Activated CD8-positive, alpha-beta memory T cell treated with anti-CD3 and anti-CD28 coated beads, Interleukin-2, amount 10 ng/mL, durations not matched to agents 7 days and 5 days (primary cell): ENCODE measurements around the gene GNB1L. TPM values are rescaled to one million over a fixed set of nuclear protein-coding genes. Genes with fewer than 3 reads are reported as not detected.
A peak's percentile ranks its signal among the peaks of the same experiment; 100 is the strongest.
"Not testable (repeated sequence)": the region's sequence is repeated elsewhere in the genome, so short reads cannot be mapped to it uniquely, and the experiment has no call there.

Experiments used
- ATAC-seq: fragments of 150-1000 bp; cut with Tn5 transposase; one replicate; pipeline ENCODE4 v1.10.0; 2021; ENCODE audit warnings: moderate library complexity
- CTCF ChIA-PET: fragments of 350-600 bp; sonication (Branson Sonifier 250); formaldehyde crosslinking; loops from one replicate; lab custom pipeline; 2021; ENCODE audit warnings: antibody characterized with exemption; lab: Charles Lee
- DNase-seq: peaks from one replicate; pipeline ENCODE4 v3.0.0-alpha.2; 2020
- H3K27ac Mint-ChIP-seq: one replicate; pipeline ENCODE4 v1.8.0; 2021; ENCODE audit warnings: mild to moderate bottlenecking, mixed read lengths
- H3K27me3 Mint-ChIP-seq: one replicate; pipeline ENCODE4 v1.8.0; 2021; ENCODE audit warnings: mixed read lengths
- H3K36me3 Mint-ChIP-seq: one replicate; pipeline ENCODE4 v1.8.0; 2021; ENCODE audit warnings: mild to moderate bottlenecking, mixed read lengths
- H3K4me1 Mint-ChIP-seq: one replicate; pipeline ENCODE4 v1.8.0; 2021; ENCODE audit warnings: mixed read lengths
- H3K4me3 Mint-ChIP-seq: one replicate; pipeline ENCODE4 v1.8.0; 2021; ENCODE audit warnings: mild to moderate bottlenecking, moderate library complexity, mixed read lengths
- H3K9me3 Mint-ChIP-seq: one replicate; pipeline ENCODE4 v1.8.0; 2022; ENCODE audit warnings: low read depth, mixed read lengths
- total RNA-seq, 2 experiments: library from RNA; stranded (reverse); gene quantifications; one replicate each; pipeline ENCODE4 v1.2.3, GENCODE V29; 2021

GNB1L gene
- total RNA-seq, 2 experiments from 2014 or later: 13.7 to 14.7 TPM

- ATAC-seq (no peak), DNase-seq (no peak)
- H3K9me3 Mint-ChIP-seq: no peaks in the 10 kb centered on the region
- no peaks in the 10 kb centered on the region for H3K27me3 Mint-ChIP-seq
- peaks cover 1% of the 10 kb centered on the region for H3K36me3 Mint-ChIP-seq
- H3K4me1 Mint-ChIP-seq: peaks cover 4% of the 10 kb centered on the region
- H3K4me3 Mint-ChIP-seq: no peak overlapping the region
- H3K27ac Mint-ChIP-seq: no peak overlapping the region
- CTCF ChIA-PET: no interaction called here
Observed at GRCh38 chr22:19837915-19838314, 16.8 kb downstream of the GNB1L start.

GRCh38 chr22:19836512-19836911 is 18.2 kb downstream of the GNB1L start:
- Mint-ChIP-seq H3K4me1 (peaks cover 8% of the 10 kb centered on the region), H3K27me3 (no peaks in the 10 kb centered on the region), H3K9me3 (no peaks in the 10 kb centered on the region), H3K27ac (no peak overlapping the region), H3K36me3 (peaks cover 1% of the 10 kb centered on the region), H3K4me3 (no peak overlapping the region)
- DNase-seq: no peak
- ATAC-seq: no peak
- CTCF ChIA-PET: no interaction called here

GRCh38 chr22:19834599-19834998 is 20.1 kb downstream of the GNB1L start:
- ATAC-seq (no peak), DNase-seq (no peak)
- Mint-ChIP-seq H3K4me3 (no peak overlapping the region), H3K4me1 (peaks cover 8% of the 10 kb centered on the region), H3K27ac (no peak overlapping the region), H3K9me3 (no peaks in the 10 kb centered on the region), H3K27me3 (no peaks in the 10 kb centered on the region), H3K36me3 (peaks cover 1% of the 10 kb centered on the region)
- CTCF ChIA-PET: interaction anchor here (1.0 to 1.3 kb wide), 3 partner anchors 20 to 104 kb away, joined by 3 to 4 read pairs (median 4); no protein-coding TSS in a partner anchor

- H3K4me1 Mint-ChIP-seq, H3K4me3 Mint-ChIP-seq, ATAC-seq, H3K27me3 Mint-ChIP-seq, H3K27ac Mint-ChIP-seq, H3K36me3 Mint-ChIP-seq, H3K9me3 Mint-ChIP-seq, DNase-seq: not testable (repeated sequence)
- CTCF ChIA-PET: interaction anchor here (1.4 kb wide), 1 partner anchor 9 kb away, joined by 4 read pairs; no protein-coding TSS in a partner anchor
Observed at GRCh38 chr22:19833327-19833726, 21.3 kb downstream of the GNB1L start.

GRCh38 chr22:19832476-19833108 is 22.1 kb downstream of the GNB1L start:
- Mint-ChIP-seq H3K9me3 (no peaks in the 10 kb centered on the region), H3K27me3 (no peaks in the 10 kb centered on the region), H3K4me3 (no peak overlapping the region), H3K36me3 (no peaks in the 10 kb centered on the region), H3K27ac (no peak overlapping the region), H3K4me1 (peaks cover 8% of the 10 kb centered on the region)
- CTCF ChIA-PET: interaction anchor here (0.7 to 1.4 kb wide), 3 partner anchors 10 to 102 kb away, joined by 3 to 6 read pairs (median 4); no protein-coding TSS in a partner anchor
- DNase-seq: peak; percentile 33
- no peak for ATAC-seq

- not testable (repeated sequence) for ATAC-seq, DNase-seq, H3K36me3 Mint-ChIP-seq, H3K27ac Mint-ChIP-seq, H3K27me3 Mint-ChIP-seq, H3K4me3 Mint-ChIP-seq, H3K9me3 Mint-ChIP-seq, H3K4me1 Mint-ChIP-seq
- CTCF ChIA-PET: interaction anchor here (1.4 kb wide), 2 partner anchors 10 to 102 kb away, joined by 4 to 6 read pairs; no protein-coding TSS in a partner anchor
Observed at GRCh38 chr22:19831979-19832378, 22.7 kb downstream of the GNB1L start.

GRCh38 chr22:19831016-19831415 is 23.7 kb downstream of the GNB1L start:
- CTCF ChIA-PET: no interaction called here

GRCh38 chr22:19828035-19828401 is 26.7 kb downstream of the GNB1L start:
- DNase-seq (no peak), ATAC-seq (no peak)
- H3K9me3 Mint-ChIP-seq: no peaks in the 10 kb centered on the region
- H3K4me3 Mint-ChIP-seq: no peak overlapping the region
- H3K36me3 Mint-ChIP-seq: no peaks in the 10 kb centered on the region
- no peaks in the 10 kb centered on the region for H3K27me3 Mint-ChIP-seq
- CTCF ChIA-PET: no interaction called here
- H3K4me1 Mint-ChIP-seq: peaks cover 5% of the 10 kb centered on the region
- no peak overlapping the region for H3K27ac Mint-ChIP-seq

More at GRCh38 chr22:19831016-19831415, 23.7 kb downstream of the GNB1L start:
- no peak for ATAC-seq
- Mint-ChIP-seq H3K4me3 (no peak overlapping the region), H3K9me3 (no peaks in the 10 kb centered on the region), H3K27me3 (no peaks in the 10 kb centered on the region), H3K4me1 (peaks cover 7% of the 10 kb centered on the region), H3K27ac (no peak overlapping the region), H3K36me3 (no peaks in the 10 kb centered on the region)
- DNase-seq: peak; percentile 9

- H3K36me3 Mint-ChIP-seq: no peaks in the 10 kb centered on the region
- no peak overlapping the region for H3K27ac Mint-ChIP-seq
- H3K27me3 Mint-ChIP-seq: no peaks in the 10 kb centered on the region
- no peak overlapping the region for H3K4me3 Mint-ChIP-seq
- DNase-seq (no peak), ATAC-seq (no peak)
- H3K9me3 Mint-ChIP-seq: no peaks in the 10 kb centered on the region
- CTCF ChIA-PET: no interaction called here
- peaks cover under 1% of the 10 kb centered on the region for H3K4me1 Mint-ChIP-seq
Observed at GRCh38 chr22:19827341-19828034, 27.2 kb downstream of the GNB1L start.

- Mint-ChIP-seq H3K4me3 (no peak overlapping the region), H3K9me3 (no peaks in the 10 kb centered on the region), H3K4me1 (no peaks in the 10 kb centered on the region), H3K27ac (no peak overlapping the region), H3K27me3 (no peaks in the 10 kb centered on the region), H3K36me3 (no peaks in the 10 kb centered on the region)
- DNase-seq: no peak
- CTCF ChIA-PET: interaction anchor here (0.9 to 1.1 kb wide), 2 partner anchors 84 to 96 kb away, joined by 3 read pairs; no protein-coding TSS in a partner anchor
- ATAC-seq: no peak
Observed at GRCh38 chr22:19826619-19826950, 28.1 kb downstream of the GNB1L start.

GRCh38 chr22:19825904-19826618 is 28.6 kb downstream of the GNB1L start:
- H3K4me1 Mint-ChIP-seq: no peaks in the 10 kb centered on the region
- no peaks in the 10 kb centered on the region for H3K9me3 Mint-ChIP-seq
- DNase-seq (peak; percentile 25), ATAC-seq (no peak)
- H3K36me3 Mint-ChIP-seq: no peaks in the 10 kb centered on the region
- CTCF ChIA-PET: interaction anchor here (0.9 to 1.1 kb wide), 2 partner anchors 84 to 96 kb away, joined by 3 read pairs; no protein-coding TSS in a partner anchor
- H3K27me3 Mint-ChIP-seq: no peaks in the 10 kb centered on the region
- H3K27ac Mint-ChIP-seq: no peak overlapping the region
- H3K4me3 Mint-ChIP-seq: no peak overlapping the region

GRCh38 chr22:19824926-19825339 is 29.7 kb downstream of the GNB1L start:
- no peaks in the 10 kb centered on the region for H3K27me3 Mint-ChIP-seq
- ATAC-seq (no peak), DNase-seq (peak; percentile 28)
- H3K4me1 Mint-ChIP-seq: no peaks in the 10 kb centered on the region
- CTCF ChIA-PET: no interaction called here
- no peak overlapping the region for H3K4me3 Mint-ChIP-seq
- no peak overlapping the region for H3K27ac Mint-ChIP-seq
- no peaks in the 10 kb centered on the region for H3K36me3 Mint-ChIP-seq
- no peaks in the 10 kb centered on the region for H3K9me3 Mint-ChIP-seq

- no peak for ATAC-seq
- Mint-ChIP-seq H3K36me3 (no peaks in the 10 kb centered on the region), H3K4me1 (no peaks in the 10 kb centered on the region), H3K4me3 (no peak overlapping the region), H3K9me3 (no peaks in the 10 kb centered on the region), H3K27ac (no peak overlapping the region), H3K27me3 (no peaks in the 10 kb centered on the region)
- CTCF ChIA-PET: no interaction called here
- DNase-seq: peak; percentile 33
Observed at GRCh38 chr22:19824212-19824925, 30.3 kb downstream of the GNB1L start.
